ENCODE results near the gene MYMK.

- TF ChIP-seq CTCF (IDR thresholded peaks at IDR 0.05 in 8 of 11, conservative IDR thresholded peaks at IDR 0.05 in 3 of 11) (no peak), POLR2A (IDR thresholded peaks at IDR 0.05) (no peak)
Observed at GRCh38 chr9:133521122-133522072, 3.4 kb downstream of the MYMK start.

All from spleen (tissue), 7 donors.